IMR-90 (cell line): ENCODE data around the gene C12orf75.

Experiments used
- CEBPB ChIP-seq: IDR thresholded peaks from 2 replicates; pipeline ENCODE4 v1.6.1; 2012; ENCODE audit warnings: low read depth, low read length, improper control_type of control experiment
- CHD1 ChIP-seq: IDR thresholded peaks from 2 replicates; pipeline ENCODE4 v1.6.1; 2012; ENCODE audit warnings: low read depth, low read length, improper control_type of control experiment
- ELK1 ChIP-seq: fragments of 150-350 bp; IDR thresholded peaks from 2 replicates; pipeline ENCODE4 v1.6.1; 2016; ENCODE audit warnings: low read depth, mild to moderate bottlenecking, low read length, moderate library complexity, borderline replicate concordance
- MAFK ChIP-seq: IDR thresholded peaks from 2 replicates; pipeline ENCODE4 v1.6.1; 2012; ENCODE audit warnings: low read depth, low read length, improper control_type of control experiment
- MAZ ChIP-seq: IDR thresholded peaks from 2 replicates; pipeline ENCODE4 v1.6.1; 2012; ENCODE audit warnings: low read depth, mild to moderate bottlenecking, low read length, improper control_type of control experiment, moderate library complexity, borderline replicate concordance
- MXI1 ChIP-seq: IDR thresholded peaks from 2 replicates; pipeline ENCODE4 v1.6.1; 2012; ENCODE audit warnings: low read depth, mild to moderate bottlenecking, low read length, moderate library complexity, borderline replicate concordance
- POLR2A ChIP-seq: IDR thresholded peaks from 2 replicates; pipeline ENCODE4 v1.6.1; 2012; ENCODE audit warnings: mild to moderate bottlenecking, low read depth, low read length
- RAD21 ChIP-seq: IDR thresholded peaks from 2 replicates; pipeline ENCODE4 v1.6.1; 2012; ENCODE audit warnings: low read length, improper control_type of control experiment
- RCOR1 ChIP-seq: IDR thresholded peaks from 2 replicates; pipeline ENCODE4 v1.6.1; 2012; ENCODE audit warnings: mild to moderate bottlenecking, low read length, improper control_type of control experiment; ENCODE audit not compliant: insufficient replicate concordance
- RFX5 ChIP-seq: IDR thresholded peaks from 2 replicates; pipeline ENCODE4 v1.8.0; 2012; ENCODE audit warnings: low read depth, mild to moderate bottlenecking, low read length, moderate library complexity
- SMC3 ChIP-seq: fragments of 150-350 bp; IDR thresholded peaks from 2 replicates; pipeline ENCODE4 v1.6.1; 2016; ENCODE audit warnings: low read depth, mild to moderate bottlenecking, antibody characterized with exemption, low read length, moderate library complexity
- TF ChIP-seq, protein P1 (sequence below): conservative IDR thresholded peaks from 2 replicates; pipeline ENCODE4 v1.5.1; 2012; ENCODE audit warnings: mild to moderate bottlenecking, low read depth, low read length, improper control_type of control experiment

- TF ChIP-seq SMC3 (no peak), RFX5 (no peak), POLR2A (no peak), RCOR1 (no peak), CEBPB (no peak), RAD21 (no peak), MAFK (no peak), MXI1 (no peak), ELK1 (no peak), MAZ (no peak), CHD1 (no peak)
- TF ChIP-seq, protein P1, sequence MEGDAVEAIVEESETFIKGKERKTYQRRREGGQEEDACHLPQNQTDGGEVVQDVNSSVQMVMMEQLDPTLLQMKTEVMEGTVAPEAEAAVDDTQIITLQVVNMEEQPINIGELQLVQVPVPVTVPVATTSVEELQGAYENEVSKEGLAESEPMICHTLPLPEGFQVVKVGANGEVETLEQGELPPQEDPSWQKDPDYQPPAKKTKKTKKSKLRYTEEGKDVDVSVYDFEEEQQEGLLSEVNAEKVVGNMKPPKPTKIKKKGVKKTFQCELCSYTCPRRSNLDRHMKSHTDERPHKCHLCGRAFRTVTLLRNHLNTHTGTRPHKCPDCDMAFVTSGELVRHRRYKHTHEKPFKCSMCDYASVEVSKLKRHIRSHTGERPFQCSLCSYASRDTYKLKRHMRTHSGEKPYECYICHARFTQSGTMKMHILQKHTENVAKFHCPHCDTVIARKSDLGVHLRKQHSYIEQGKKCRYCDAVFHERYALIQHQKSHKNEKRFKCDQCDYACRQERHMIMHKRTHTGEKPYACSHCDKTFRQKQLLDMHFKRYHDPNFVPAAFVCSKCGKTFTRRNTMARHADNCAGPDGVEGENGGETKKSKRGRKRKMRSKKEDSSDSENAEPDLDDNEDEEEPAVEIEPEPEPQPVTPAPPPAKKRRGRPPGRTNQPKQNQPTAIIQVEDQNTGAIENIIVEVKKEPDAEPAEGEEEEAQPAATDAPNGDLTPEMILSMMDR: no peak
Observed at GRCh38 chr12:105352052-105352451, 21.6 kb downstream of the C12orf75 start.
